K562 (cell line): ENCODE results near the gene IFNB1. TPM values are rescaled to one million over a fixed set of nuclear protein-coding genes. Genes with fewer than 3 reads are reported as not detected.

ENCODE experiments used
- ATAC-seq: fragments of 200-7000 bp; cut with Tn5 transposase; 3 replicates; pipeline ENCODE4 v1.9.1; 2020; ENCODE audit warnings: moderate library complexity
- BruUV-seq: library from RNA; stranded (reverse); fragments of 400-500 nt; replicated peaks from 2 replicates; lab custom pipeline; 2021; lab: Mats Ljungman, UMichigan
- CTCF ChIA-PET: fragments of 300-600 bp; formaldehyde crosslinking; extraction: SDS; loops from one replicate; lab custom pipeline; 2021; ENCODE audit warnings: low intra/inter-chr PET ratio; lab: Yijun Ruan, JAX
- POLR2A ChIA-PET: fragments of 300-600, 350-650 bp; sonication (Branson Sonifier 250); formaldehyde crosslinking; extraction: SDS; loops from one replicate; lab custom pipeline; 2021; ENCODE audit warnings: antibody characterized with exemption, inconsistent platforms; lab: Yijun Ruan, JAX
- DNase-seq, 4 experiments: peaks; one replicate each; pipeline versions ENCODE4 v3.0.0 to v3.0.0-alpha.2; 2011 to 2018; ENCODE audit warnings: low spot score in 3 of 4, mixed read lengths in 3 of 4; ENCODE audit errors: extremely low read depth in 1 of 4
- FAIRE-seq: peaks from 2 replicates; lab custom pipeline; 2011; peaks lifted over from hg19 to GRCh38; lab: Jason Lieb, UNC
- H2AFZ ChIP-seq: 2 replicates; pipeline ENCODE4 v1.6.0; 2011; ENCODE audit warnings: low read depth, low read length, control low read depth, inconsistent platforms
- H3K27ac ChIP-seq: fragments of 200-600 bp; 3 replicates; pipeline ENCODE4 v1.8.0; 2011; ENCODE audit warnings: low read depth, mild to moderate bottlenecking, control low read depth, inconsistent platforms, low read length, moderate library complexity, mixed read lengths; ENCODE audit errors: extremely low read depth
- H3K27me3 ChIP-seq, 2 experiments: fragments of 300-600 bp in 1 of 2; 2 replicates in 1 of 2; 3 replicates in 1 of 2; pipeline versions ENCODE4 v1.6.0 to v1.8.0; 2011; ENCODE audit warnings: inconsistent platforms in 2 of 2, low read length in 2 of 2, mild to moderate bottlenecking in 1 of 2, mixed read lengths in 1 of 2, moderate library complexity in 1 of 2; ENCODE audit not compliant: control insufficient read depth in 2 of 2, insufficient read depth in 2 of 2
- H3K36me3 ChIP-seq: fragments of 300-600 bp; 3 replicates; pipeline ENCODE4 v1.8.0; 2011; ENCODE audit warnings: mild to moderate bottlenecking, low read length, inconsistent platforms; ENCODE audit not compliant: control insufficient read depth, insufficient read depth
- H3K4me1 ChIP-seq, 2 experiments: fragments of 200-600 bp in 1 of 2; replicated peaks in 1 of 2; 2 replicates in 1 of 2; 3 replicates in 1 of 2; pipeline versions ENCODE4 v1.5.1 to v1.8.0; 2011; ENCODE audit warnings: inconsistent platforms in 2 of 2, low read length in 2 of 2, mild to moderate bottlenecking in 1 of 2, mixed read lengths in 1 of 2, moderate library complexity in 1 of 2; ENCODE audit not compliant: control insufficient read depth in 2 of 2, insufficient read depth in 2 of 2
- H3K4me2 ChIP-seq: 2 replicates; pipeline ENCODE4 v1.6.1; 2011; ENCODE audit warnings: low read length, control low read depth, inconsistent platforms, mixed read lengths; ENCODE audit not compliant: insufficient read depth
- H3K4me3 ChIP-seq: fragments of 200-600 bp; sonication (generic), shearing (Covaris generic); 2 replicates; pipeline ENCODE4 v1.5.1; 2016; ENCODE audit warnings: control low read depth, inconsistent platforms
- H3K79me2 ChIP-seq: fragments of 200-600 bp; 3 replicates; pipeline ENCODE4 v1.8.0; 2011; ENCODE audit warnings: low read length, inconsistent platforms; ENCODE audit not compliant: control insufficient read depth, insufficient read depth
- H3K9ac ChIP-seq, 2 experiments: 2 replicates each; pipeline versions ENCODE4 v1.6.0 to v1.6.1; 2011; ENCODE audit warnings: low read depth in 2 of 2, low read length in 2 of 2, control low read depth in 1 of 2, inconsistent platforms in 1 of 2, mild to moderate bottlenecking in 1 of 2, mixed read lengths in 1 of 2; ENCODE audit not compliant: insufficient read depth in 1 of 2
- H3K9me1 ChIP-seq: one replicate; pipeline ENCODE4 v1.6.0; 2011; ENCODE audit warnings: inconsistent platforms, mild to moderate bottlenecking, low read length, moderate library complexity; ENCODE audit not compliant: control insufficient read depth, insufficient read depth
- H3K9me3 ChIP-seq: replicated peaks from 2 replicates; pipeline ENCODE4 v1.5.1; 2011; ENCODE audit warnings: low read depth, low read length, inconsistent platforms; ENCODE audit not compliant: control insufficient read depth, insufficient read depth
- H4K20me1 ChIP-seq: replicated peaks from 2 replicates; pipeline ENCODE4 v1.6.1; 2011; ENCODE audit warnings: low read length, inconsistent platforms, mixed read lengths; ENCODE audit not compliant: control insufficient read depth, insufficient read depth
- ATF4 ChIP-seq: fragments of 450-650 bp; formaldehyde crosslinking; IDR thresholded peaks from 2 replicates; pipeline ENCODE4 v1.4.0; 2022; ENCODE audit warnings: mild to moderate bottlenecking, moderate library complexity
- BCL6 ChIP-seq: fragments of 250-450 bp; sonication (Bioruptor Pico); IDR thresholded peaks from 2 replicates; pipeline ENCODE4 v1.4.0; 2020
- BMI1 ChIP-seq: fragments of 150-350 bp; IDR thresholded peaks from 2 replicates; pipeline ENCODE4 v1.6.1; 2014; ENCODE audit warnings: low read length
- CHCHD3 ChIP-seq: fragments of 250-450 bp; sonication (Bioruptor Pico); IDR thresholded peaks from 2 replicates; pipeline ENCODE4 v2.1.2; 2022; ENCODE audit warnings: mild to moderate bottlenecking
- GATAD2A ChIP-seq: fragments of 450-650 bp; IDR thresholded peaks from 2 replicates; pipeline ENCODE4 v1.6.1; 2017
- IRF9 ChIP-seq: fragments of 450-650 bp; IDR thresholded peaks from 2 replicates; pipeline ENCODE4 v1.6.1; 2016; ENCODE audit warnings: missing biosample characterization, missing genetic modification characterization
- JUNB ChIP-seq: fragments of 450-650 bp; formaldehyde crosslinking; conservative IDR thresholded peaks from 2 replicates; pipeline ENCODE4 v1.4.0; 2020; ENCODE audit warnings: mild to moderate bottlenecking
- MAFG ChIP-seq: fragments of 450-650 bp; conservative IDR thresholded peaks from 2 replicates; pipeline ENCODE4 v1.6.1; 2016; ENCODE audit warnings: missing genetic modification characterization, missing compliant biosample characterization
- MTF1 ChIP-seq: fragments of 250-450 bp; sonication (Bioruptor Pico); IDR thresholded peaks from 2 replicates; pipeline ENCODE4 v1.9.0; 2021; ENCODE audit warnings: moderate library complexity, mild to moderate bottlenecking, inconsistent platforms, borderline replicate concordance
- SREBF1 ChIP-seq: fragments of 150-350 bp; IDR thresholded peaks from 2 replicates; pipeline ENCODE4 v1.6.1; 2014; ENCODE audit warnings: antibody characterized with exemption, low read depth, low read length, borderline replicate concordance
- SUPT5H ChIP-seq: fragments of 450-650 bp; IDR thresholded peaks from 2 replicates; pipeline ENCODE4 v1.6.1; 2016
- THRAP3 ChIP-seq: fragments of 450-650 bp; IDR thresholded peaks from 2 replicates; pipeline ENCODE4 v1.6.1; 2016; ENCODE audit warnings: mild to moderate bottlenecking, inconsistent platforms, borderline replicate concordance
- ZNF239 ChIP-seq: fragments of 250-450 bp; sonication (Bioruptor Pico); IDR thresholded peaks from 2 replicates; pipeline ENCODE4 v1.4.0; 2020; ENCODE audit warnings: mild to moderate bottlenecking
- ZNF408 ChIP-seq: fragments of 250-450 bp; sonication (Bioruptor Pico); IDR thresholded peaks from 2 replicates; pipeline ENCODE4 v1.4.0; 2020; ENCODE audit warnings: low read depth, mild to moderate bottlenecking, moderate library complexity
- ZNF431 ChIP-seq: sonication (generic); formaldehyde crosslinking; IDR thresholded peaks from 2 replicates; pipeline ENCODE4 v1.8.0; 2022; ENCODE audit warnings: mild to moderate bottlenecking, missing genetic modification reagents
- ZNF583 ChIP-seq: fragments of 250-450 bp; sonication (Bioruptor Pico); IDR thresholded peaks from 2 replicates; pipeline ENCODE4 v1.4.0; 2020
- ZNF586 ChIP-seq: fragments of 450-650 bp; formaldehyde crosslinking; conservative IDR thresholded peaks from 2 replicates; pipeline ENCODE4 v1.4.0; 2020; ENCODE audit warnings: mild to moderate bottlenecking, moderate library complexity
- ZNF644 ChIP-seq: fragments of 200-800 bp; sonication (Bioruptor generic); IDR thresholded peaks from 2 replicates; pipeline ENCODE4 v1.6.1; 2016; ENCODE audit warnings: low read depth, missing genetic modification characterization, missing compliant biosample characterization
- ZNF699 ChIP-seq: fragments of 250-450 bp; sonication (Bioruptor Pico); IDR thresholded peaks from 2 replicates; pipeline ENCODE4 v1.8.0; 2021; ENCODE audit warnings: mild to moderate bottlenecking, moderate library complexity; ENCODE audit not compliant: insufficient replicate concordance
- ZNF764 ChIP-seq: fragments of 250-450 bp; sonication (Bioruptor Pico); IDR thresholded peaks from 2 replicates; pipeline ENCODE4 v1.4.0; 2020; ENCODE audit warnings: low read depth, mild to moderate bottlenecking, moderate library complexity
- WGBS: fragments of 100-300 bp; shearing (Covaris generic); methylation state at CpG from one replicate; pipeline ENCODE4 v1.1.6; 2016; ENCODE audit warnings: low coverage, mixed read lengths; ENCODE audit not compliant: insufficient coverage; ENCODE audit errors: missing lambda C conversion rate; 5-methylcytosine and 5-hydroxymethylcytosine counted together
- in situ Hi-C: fragments of 300-500 bp; cut with MboI; formaldehyde crosslinking; loops from 4 replicates; pipeline ENCODE4 v1.15.0; 2018; ENCODE audit warnings: inconsistent platforms, mixed read lengths
- intact Hi-C: fragments of 100-400 bp; cut with micrococcal nuclease; formaldehyde crosslinking; loops from 2 replicates; pipeline ENCODE4 v1.14.2; 2022
- polyA plus RNA-seq, 8 experiments: library from polyadenylated mRNA; depleted of rRNA in 4 of 8; stranded (reverse) in 5 of 8; unstranded in 3 of 8; fragments of >200 nt; fragmentation: Nextera tagmentation in 2 of 8; fragmentation: Illumina TruSeq in 1 of 8; extraction: Ambion mirVana in 2 of 8; extraction: Trizol in 1 of 8; gene quantifications; 2 replicates each; pipeline versions ENCODE4 v1.2.1 to v1.2.3, GENCODE V29; 2011 to 2014; ENCODE audit warnings: inconsistent platforms in 1 of 8, missing spikeins in 1 of 8
- total RNA-seq, 7 experiments: library from RNA; depleted of rRNA in 6 of 7; stranded (reverse); fragments of >200 nt in 6 of 7; fragmentation: Illumina TruSeq in 2 of 7; extraction: Trizol in 2 of 7; gene quantifications; 2 replicates each; pipeline versions ENCODE4 v1.2.1 to v1.2.3, GENCODE V29; 2011 to 2021; ENCODE audit warnings: low replicate concordance in 1 of 7

Gene IFNB1
- total and polyA plus RNA-seq, 9 of the 15 experiments (the other 6 are each of a cell fraction or from before 2014, with no cell fraction given) = not detected

GRCh38 chr9:21043841-21044240, 33.9 kb downstream of the IFNB1 start:
- no peak overlapping the region for H3K4me3 ChIP-seq
- H3K4me1 ChIP-seq = no peaks in the 10 kb centered on the region
- no peaks in the 10 kb centered on the region for H3K27me3 ChIP-seq
- no peak for ATAC-seq
- no peaks in the 10 kb centered on the region for H4K20me1 ChIP-seq
- no peaks in the 10 kb centered on the region for H3K36me3 ChIP-seq
- no peaks in the 10 kb centered on the region for H3K9me3 ChIP-seq
- TF ChIP-seq ZNF408 (CRISPR knock-in tag) (no peak), ZNF586 (CRISPR knock-in tag) (no peak), MAFG (tag) (no peak), SUPT5H (no peak), ZNF239 (CRISPR knock-in tag) (no peak), ZNF583 (no peak), SREBF1 (no peak), BMI1 (no peak)
- no peaks in the 10 kb centered on the region for H3K79me2 ChIP-seq
- H3K4me2 ChIP-seq = no peak overlapping the region
- CTCF ChIA-PET = no interaction called here
- no peak overlapping the region for H3K9ac ChIP-seq
- no TSS peak for BruUV-seq
- in situ Hi-C loops = no loop called here
- no peak overlapping the region for H2AFZ ChIP-seq
- no peak for DNase-seq
- intact Hi-C loops = no loop called here
- POLR2A ChIA-PET = no interaction called here
- H3K27ac ChIP-seq = no peak overlapping the region
- FAIRE-seq = no peak
- WGBS = no CpG with 5 or more reads among the region's 3 CpGs
- no peaks in the 10 kb centered on the region for H3K9me1 ChIP-seq

GRCh38 chr9:21042466-21042865, 35.3 kb downstream of the IFNB1 start:
- Histone ChIP-seq H3K9ac (no peak overlapping the region), H3K4me1 (no peaks in the 10 kb centered on the region), H3K27ac (no peak overlapping the region), H3K27me3 (no peaks in the 10 kb centered on the region), H4K20me1 (no peaks in the 10 kb centered on the region), H3K36me3 (no peaks in the 10 kb centered on the region), H3K9me3 (no peaks in the 10 kb centered on the region), H3K4me2 (no peak overlapping the region), H3K79me2 (no peaks in the 10 kb centered on the region), H2AFZ (no peak overlapping the region), H3K9me1 (no peaks in the 10 kb centered on the region), H3K4me3 (no peak overlapping the region)
- no TSS peak for BruUV-seq
- in situ Hi-C loops (no loop called here), intact Hi-C loops (no loop called here)
- ChIA-PET CTCF (no interaction called here), POLR2A (no interaction called here)
- ATAC-seq (no peak), FAIRE-seq (no peak), DNase-seq (no peak)
- WGBS = no CpG with 5 or more reads among the region's 4 CpGs
- TF ChIP-seq GATAD2A (no peak), CHCHD3 (no peak), ZNF431 (CRISPR knock-in tag) (no peak), JUNB (CRISPR knock-in tag) (no peak), BCL6 (CRISPR knock-in tag) (no peak), ATF4 (CRISPR knock-in tag) (no peak), MTF1 (CRISPR knock-in tag) (no peak), IRF9 (tag) (no peak), THRAP3 (no peak), ZNF644 (tag) (no peak), ZNF699 (CRISPR knock-in tag) (no peak), ZNF764 (no peak)
